Measurements from ENCODE around the gene YPEL2.

- no peak for TF ChIP-seq CTCF (IDR thresholded peaks at IDR 0.05)
- TF ChIP-seq POLR2A (IDR thresholded peaks at IDR 0.05), result no peak
Observed at GRCh38 chr17:59427996-59428395, 96.5 kb downstream of the YPEL2 start.

Data from Peyer's patch (tissue), 4 donors.